Neuronal stem cell (in vitro differentiated cells): ENCODE data around the gene GREM1.
A peak's percentile ranks its signal among the peaks of the same experiment; 100 is the strongest.

Experiments used
- DNase-seq: peaks from one replicate; pipeline ENCODE4 v3.0.0-alpha.2; 2013; ENCODE audit warnings: low spot score
- H2AFZ ChIP-seq: one replicate; pipeline ENCODE4 v1.6.1; 2013; ENCODE audit warnings: mild to moderate bottlenecking, low read length, inconsistent platforms
- H2AK5ac ChIP-seq: 2 replicates; pipeline ENCODE4 v1.6.1; 2013; ENCODE audit warnings: low read depth, mild to moderate bottlenecking, inconsistent platforms, low read length, moderate library complexity, mixed read lengths
- H2BK120ac ChIP-seq: 2 replicates; pipeline ENCODE4 v1.6.1; 2013; ENCODE audit warnings: low read depth, mild to moderate bottlenecking, inconsistent platforms, low read length, moderate library complexity, mixed read lengths
- H2BK12ac ChIP-seq: one replicate; pipeline ENCODE4 v1.6.1; 2013; ENCODE audit warnings: low read length, inconsistent platforms
- H2BK15ac ChIP-seq: 2 replicates; pipeline ENCODE4 v1.6.1; 2013; ENCODE audit warnings: mild to moderate bottlenecking, low read length, inconsistent platforms, mixed read lengths
- H2BK5ac ChIP-seq: one replicate; pipeline ENCODE4 v1.6.1; 2013; ENCODE audit warnings: inconsistent platforms, mild to moderate bottlenecking, low read length, moderate library complexity
- H3K14ac ChIP-seq: one replicate; pipeline ENCODE4 v1.6.1; 2013; ENCODE audit warnings: low read length, inconsistent platforms
- H3K18ac ChIP-seq: 2 replicates; pipeline ENCODE4 v1.6.1; 2013; ENCODE audit warnings: low read length, inconsistent platforms
- H3K23ac ChIP-seq: 2 replicates; pipeline ENCODE4 v1.6.1; 2013; ENCODE audit warnings: low read depth, mild to moderate bottlenecking, mixed read lengths, low read length, inconsistent platforms; ENCODE audit not compliant: poor library complexity
- H3K27ac ChIP-seq: replicated peaks from 3 replicates; pipeline ENCODE4 v1.5.1; 2013; ENCODE audit warnings: low read length, inconsistent platforms
- H3K27me3 ChIP-seq, 3 experiments: 2 replicates each; pipeline ENCODE4 v1.6.1; 2013; ENCODE audit warnings: low read length in 3 of 3, mild to moderate bottlenecking in 2 of 3, inconsistent platforms in 1 of 3, low read depth in 1 of 3, mixed read lengths in 1 of 3, moderate library complexity in 1 of 3; ENCODE audit not compliant: control insufficient read depth in 3 of 3, insufficient read depth in 3 of 3
- H3K36me3 ChIP-seq, 2 donors: replicated peaks in 1 of 2; 2 replicates each; pipeline ENCODE4 v1.6.1; 2013; ENCODE audit warnings: low read length in 2 of 2; ENCODE audit not compliant: control insufficient read depth in 2 of 2, insufficient read depth in 2 of 2
- H3K4ac ChIP-seq: 2 replicates; pipeline ENCODE4 v1.6.1; 2013; ENCODE audit warnings: inconsistent platforms, mild to moderate bottlenecking, low read length, moderate library complexity
- H3K4me1 ChIP-seq, 2 donors: 1 replicate in 1 of 2; 2 replicates in 1 of 2; pipeline ENCODE4 v1.6.1; 2013; ENCODE audit warnings: low read length in 2 of 2, low read depth in 1 of 2; ENCODE audit not compliant: control insufficient read depth in 2 of 2, insufficient read depth in 1 of 2
- H3K4me2 ChIP-seq: one replicate; pipeline ENCODE4 v1.6.1; 2013; ENCODE audit warnings: mild to moderate bottlenecking, low read length, inconsistent platforms; ENCODE audit not compliant: insufficient read depth, poor library complexity, severe bottlenecking
- H3K4me3 ChIP-seq, 2 donors: 2 replicates each; pipeline ENCODE4 v1.5.1; 2013; ENCODE audit warnings: low read length in 2 of 2, mild to moderate bottlenecking in 2 of 2, inconsistent platforms in 1 of 2, moderate library complexity in 1 of 2
- H3K79me1 ChIP-seq: one replicate; pipeline ENCODE4 v1.6.1; 2013; ENCODE audit warnings: low read depth, mild to moderate bottlenecking, inconsistent platforms, low read length, moderate library complexity
- H3K9ac ChIP-seq: one replicate; pipeline ENCODE4 v1.6.1; 2013; ENCODE audit warnings: mild to moderate bottlenecking, low read depth, low read length, inconsistent platforms; ENCODE audit not compliant: poor library complexity
- H3K9me3 ChIP-seq, 2 donors: replicated peaks in 1 of 2; 2 replicates each; pipeline versions ENCODE3 to v1.6.1; 2013; ENCODE audit warnings: low read length in 2 of 2, mild to moderate bottlenecking in 2 of 2, inconsistent platforms in 1 of 2, low read depth in 1 of 2, mixed read lengths in 1 of 2, moderate library complexity in 1 of 2; ENCODE audit not compliant: control insufficient read depth in 2 of 2, insufficient read depth in 1 of 2
- H4K8ac ChIP-seq: one replicate; pipeline ENCODE4 v1.6.1; 2013; ENCODE audit warnings: low read depth, mild to moderate bottlenecking, inconsistent platforms, low read length, moderate library complexity
- H4K91ac ChIP-seq: one replicate; pipeline ENCODE4 v1.6.1; 2013; ENCODE audit warnings: low read length, low read depth, mild to moderate bottlenecking, inconsistent platforms; ENCODE audit not compliant: poor library complexity
- whole genome bisulfite sequencing, 2 donors: extraction: QIAGEN DNeasy Blood & Tissue Kit; methylation state at CpG; one replicate each; pipeline ENCODE4 v1.1.7; 2013; ENCODE audit warnings: missing lambda C conversion rate in 2 of 2, mixed read lengths in 1 of 2; ENCODE audit not compliant: insufficient read length in 2 of 2, insufficient replicate concordance in 1 of 2; ENCODE audit errors: extremely low coverage in 2 of 2; 5-methylcytosine and 5-hydroxymethylcytosine counted together

The GREM1 gene

GRCh38 chr15:32715276-32715675, 2.5 kb upstream of the GREM1 start:
- no peak for DNase-seq
- Histone ChIP-seq H3K4ac (no peak overlapping the region), H3K18ac (no peak overlapping the region), H3K4me3 (no peak overlapping the region), H3K79me1 (peaks cover 2% of the 10 kb centered on the region), H3K9me3 (peaks cover 0 to 9% of the 10 kb centered on the region in 2 donors), H3K4me1 (peaks cover 1 to 2% of the 10 kb centered on the region in 2 donors), H4K91ac (no peak overlapping the region), H3K36me3 (no peaks in the 10 kb centered on the region), H2AK5ac (no peak overlapping the region), H3K27ac (no peak overlapping the region), H2BK120ac (no peak overlapping the region), H3K14ac (no peak overlapping the region), H4K8ac (no peak overlapping the region), H2BK12ac (no peak overlapping the region), H3K4me2 (no peak overlapping the region), H3K27me3 (peaks cover 10 to 75% (median 38%) of the 10 kb centered on the region in 3 experiments), H3K9ac (no peak overlapping the region), H2AFZ (no peak overlapping the region), H2BK5ac (no peak overlapping the region), H3K23ac (no peak overlapping the region), H2BK15ac (no peak overlapping the region)
- no CpG with 5 or more reads among the region's 4 CpGs for WGBS, 2 donors

GRCh38 chr15:32716216-32716914, 1.4 kb upstream of the GREM1 start:
- no peak overlapping the region for H3K18ac ChIP-seq
- no peak overlapping the region for H4K8ac ChIP-seq
- peaks cover 10 to 86% (median 38%) of the 10 kb centered on the region in 3 experiments for H3K27me3 ChIP-seq
- H3K27ac ChIP-seq: no peak overlapping the region
- H3K9me3 ChIP-seq: peaks cover 0 to 9% of the 10 kb centered on the region in 2 donors
- WGBS, 2 donors: no CpG with 5 or more reads among the region's 13 CpGs
- no peak overlapping the region for H3K4me2 ChIP-seq
- H2BK12ac ChIP-seq: no peak overlapping the region
- H3K9ac ChIP-seq: no peak overlapping the region
- H3K79me1 ChIP-seq: peaks cover 2% of the 10 kb centered on the region
- DNase-seq: no peak
- no peak overlapping the region for H4K91ac ChIP-seq
- no peak overlapping the region for H3K23ac ChIP-seq
- no peak overlapping the region for H3K14ac ChIP-seq
- no peak overlapping the region for H2AK5ac ChIP-seq
- no peaks in the 10 kb centered on the region for H3K36me3 ChIP-seq
- no peak overlapping the region for H2BK120ac ChIP-seq
- H2BK5ac ChIP-seq: no peak overlapping the region
- H2AFZ ChIP-seq: no peak overlapping the region
- no peak overlapping the region for H3K4ac ChIP-seq
- peaks cover 1 to 2% of the 10 kb centered on the region in 2 donors for H3K4me1 ChIP-seq
- no peak overlapping the region for H2BK15ac ChIP-seq
- H3K4me3 ChIP-seq: no peak overlapping the region

GRCh38 chr15:32716915-32717425, 834 bp upstream of the GREM1 start:
- no peak overlapping the region for H2BK120ac ChIP-seq
- peaks cover 2% of the 10 kb centered on the region for H3K79me1 ChIP-seq
- H3K4ac ChIP-seq: no peak overlapping the region
- no peak overlapping the region for H2BK12ac ChIP-seq
- H2AFZ ChIP-seq: peak overlapping the region; percentile 91
- H4K8ac ChIP-seq: no peak overlapping the region
- peaks cover 10 to 92% (median 38%) of the 10 kb centered on the region in 3 experiments for H3K27me3 ChIP-seq
- H3K4me3 ChIP-seq: peak overlapping the region in 1 of 2 donors; percentile 79
- no peak overlapping the region for H3K14ac ChIP-seq
- H3K4me2 ChIP-seq: peak overlapping the region; percentile 92
- no peak overlapping the region for H3K23ac ChIP-seq
- no peak overlapping the region for H2AK5ac ChIP-seq
- peak overlapping the region; percentile 93 for H3K18ac ChIP-seq
- peak; percentile 5 for DNase-seq
- no CpG with 5 or more reads among the region's 21 CpGs for WGBS, 2 donors
- no peak overlapping the region for H2BK5ac ChIP-seq
- H3K27ac ChIP-seq: no peak overlapping the region
- peaks cover 0 to 9% of the 10 kb centered on the region in 2 donors for H3K9me3 ChIP-seq
- H3K4me1 ChIP-seq: peaks cover 1 to 2% of the 10 kb centered on the region in 2 donors
- H2BK15ac ChIP-seq: no peak overlapping the region
- no peak overlapping the region for H3K9ac ChIP-seq
- no peak overlapping the region for H4K91ac ChIP-seq
- no peaks in the 10 kb centered on the region for H3K36me3 ChIP-seq

- no peak overlapping the region for H3K4ac ChIP-seq
- WGBS, 2 donors: no CpG with 5 or more reads among the region's 60 CpGs
- peak overlapping the region; percentile 92 for H3K4me2 ChIP-seq
- peak overlapping the region; percentile 18 to 80 for H3K4me3 ChIP-seq
- H2BK120ac ChIP-seq: no peak overlapping the region
- H3K79me1 ChIP-seq: peaks cover 2% of the 10 kb centered on the region
- H3K36me3 ChIP-seq: no peaks in the 10 kb centered on the region
- no peak overlapping the region for H2BK15ac ChIP-seq
- H3K27ac ChIP-seq: no peak overlapping the region
- peak; percentile 30 for DNase-seq
- H3K9me3 ChIP-seq: peaks cover 0 to 9% of the 10 kb centered on the region in 2 donors
- no peak overlapping the region for H4K91ac ChIP-seq
- peak overlapping the region; percentile 91 for H2AFZ ChIP-seq
- peaks cover 10 to 98% (median 38%) of the 10 kb centered on the region in 3 experiments for H3K27me3 ChIP-seq
- no peak overlapping the region for H2BK5ac ChIP-seq
- peak overlapping the region; percentile 72 for H3K9ac ChIP-seq
- H2BK12ac ChIP-seq: peak overlapping the region; percentile 75
- H4K8ac ChIP-seq: no peak overlapping the region
- peaks cover 1 to 2% of the 10 kb centered on the region in 2 donors for H3K4me1 ChIP-seq
- H3K18ac ChIP-seq: peak overlapping the region; percentile 78
- H3K14ac ChIP-seq: peak overlapping the region; percentile 59
- peak overlapping the region; percentile 87 for H3K23ac ChIP-seq
- no peak overlapping the region for H2AK5ac ChIP-seq
Observed at GRCh38 chr15:32718227-32718820, 520 bp downstream of the GREM1 start.
